A673 (cell line): Measurements from ENCODE around the gene VWF. TPM values are rescaled to one million over a fixed set of nuclear protein-coding genes. Genes with fewer than 3 reads are reported as not detected.

Experiments used
- BruUV-seq: library from RNA; stranded (reverse); fragments of 400-500 nt; replicated peaks from 2 replicates; lab custom pipeline; 2021; lab: Mats Ljungman, UMichigan
- CTCF ChIA-PET: fragments of 300-600 bp; sonication (Branson Sonifier 250); formaldehyde crosslinking; loops from one replicate; lab custom pipeline; 2022; ENCODE audit warnings: antibody characterized with exemption; lab: Charles Lee
- POLR2A ChIA-PET: fragments of 300-600 bp; sonication (Branson Sonifier 250); formaldehyde crosslinking; loops from one replicate; lab custom pipeline; 2022; ENCODE audit warnings: antibody characterized with exemption; ENCODE audit not compliant: low non-redundant PET; lab: Charles Lee
- DNase-seq: peaks from one replicate; pipeline ENCODE4 v3.0.0-alpha.2; 2015; ENCODE audit warnings: low spot score
- H3K27ac ChIP-seq: fragments of 200-600 bp; sonication (generic); 2 replicates; pipeline ENCODE4 v1.5.1; 2016; ENCODE audit warnings: mixed run types, low read depth, mild to moderate bottlenecking, mixed read lengths, antibody characterized with exemption, low read length; ENCODE audit not compliant: poor library complexity, severe bottlenecking
- H3K27me3 ChIP-seq: fragments of 200-600 bp; sonication (generic); replicated peaks from 2 replicates; pipeline ENCODE4 v1.6.1; 2017; ENCODE audit warnings: mixed run types, low read depth, mild to moderate bottlenecking, mixed read lengths, antibody characterized with exemption, low read length; ENCODE audit not compliant: insufficient read depth, poor library complexity
- H3K36me3 ChIP-seq: fragments of 200-600 bp; sonication (generic); 2 replicates; pipeline ENCODE4 v1.6.1; 2016; ENCODE audit warnings: mixed run types, mild to moderate bottlenecking, mixed read lengths, antibody characterized with exemption, low read length; ENCODE audit not compliant: insufficient read depth, poor library complexity, severe bottlenecking
- H3K4me1 ChIP-seq: fragments of 200-600 bp; sonication (generic); 2 replicates; pipeline ENCODE4 v1.6.1; 2017; ENCODE audit warnings: mixed run types, mild to moderate bottlenecking, mixed read lengths, antibody characterized with exemption, low read length; ENCODE audit not compliant: insufficient read depth, poor library complexity, severe bottlenecking
- H3K4me3 ChIP-seq: fragments of 200-600 bp; sonication (generic); 2 replicates; pipeline ENCODE4 v1.5.1; 2016; ENCODE audit warnings: low read depth, mixed run types, mild to moderate bottlenecking, mixed read lengths, low read length; ENCODE audit not compliant: poor library complexity, severe bottlenecking
- H3K9me3 ChIP-seq: fragments of 200-600 bp; sonication (generic); 2 replicates; pipeline ENCODE4 v1.6.1; 2016; ENCODE audit warnings: mixed run types, low read depth, mild to moderate bottlenecking, mixed read lengths, antibody characterized with exemption, low read length; ENCODE audit not compliant: poor library complexity, severe bottlenecking
- CTCF ChIP-seq: fragments of 300-800, 200-600 bp; sonication (generic); conservative IDR thresholded peaks from 2 replicates; pipeline ENCODE4 v1.5.1; 2017; ENCODE audit warnings: low read depth, mild to moderate bottlenecking, antibody characterized with exemption, low read length, moderate library complexity, mixed read lengths
- EZH2 ChIP-seq: fragments of 200-600 bp; sonication (generic); IDR thresholded peaks from 2 replicates; pipeline ENCODE4 v1.6.1; 2017; ENCODE audit warnings: borderline replicate concordance, low read depth, mild to moderate bottlenecking, mixed read lengths, antibody characterized with exemption, low read length; ENCODE audit not compliant: poor library complexity, severe bottlenecking
- intact Hi-C: fragments of 100-400 bp; cut with micrococcal nuclease; formaldehyde crosslinking; loops from one replicate; pipeline ENCODE4 v1.10.0; 2022; ENCODE audit not compliant: unreplicated experiment
- total RNA-seq: library from RNA; stranded (reverse); gene quantifications from 2 replicates; pipeline ENCODE4 v1.2.3, GENCODE V29; 2021

The VWF gene
- total RNA-seq, 1 experiment from 2014 or later, result not detected

- Histone ChIP-seq H3K36me3 (no peaks in the 10 kb centered on the region), H3K27me3 (no peaks in the 10 kb centered on the region), H3K4me3 (no peak overlapping the region), H3K9me3 (no peaks in the 10 kb centered on the region), H3K27ac (no peak overlapping the region), H3K4me1 (no peaks in the 10 kb centered on the region)
- POLR2A ChIA-PET, result no interaction called here
- no TSS peak for BruUV-seq
- intact Hi-C loops, result no loop called here
- CTCF ChIA-PET, result no interaction called here
- TF ChIP-seq EZH2 (no peak), CTCF (no peak)
- DNase-seq, result no peak
Measured at GRCh38 chr12:5977556-5977955, 146.9 kb downstream of the VWF start.

GRCh38 chr12:5976711-5977110 is 147.8 kb downstream of the VWF start:
- DNase-seq, result no peak
- ChIA-PET POLR2A (no interaction called here), CTCF (no interaction called here)
- no peak overlapping the region for H3K4me3 ChIP-seq
- H3K27me3 ChIP-seq, result no peaks in the 10 kb centered on the region
- H3K36me3 ChIP-seq, result no peaks in the 10 kb centered on the region
- no peak for TF ChIP-seq CTCF
- TF ChIP-seq EZH2, result no peak
- no peak overlapping the region for H3K27ac ChIP-seq
- intact Hi-C loops, result no loop called here
- H3K4me1 ChIP-seq, result no peaks in the 10 kb centered on the region
- BruUV-seq, result no TSS peak
- no peaks in the 10 kb centered on the region for H3K9me3 ChIP-seq

GRCh38 chr12:5976196-5976595 is 148.3 kb downstream of the VWF start:
- CTCF ChIA-PET, result no interaction called here
- DNase-seq, result no peak
- no peaks in the 10 kb centered on the region for H3K27me3 ChIP-seq
- POLR2A ChIA-PET, result no interaction called here
- intact Hi-C loops, result no loop called here
- H3K27ac ChIP-seq, result no peak overlapping the region
- H3K36me3 ChIP-seq, result no peaks in the 10 kb centered on the region
- no peak overlapping the region for H3K4me3 ChIP-seq
- TF ChIP-seq EZH2 (no peak), CTCF (no peak)
- H3K9me3 ChIP-seq, result no peaks in the 10 kb centered on the region
- no TSS peak for BruUV-seq
- H3K4me1 ChIP-seq, result no peaks in the 10 kb centered on the region
